NCI-H2081 (cell line): ENCODE results near the gene SRGAP1.
"Not testable (repeated sequence)": the region's sequence is repeated elsewhere in the genome, so short reads cannot be mapped to it uniquely, and the experiment has no call there.

Experiments
- DNase-seq, 2 experiments: peaks; one replicate each; lab custom pipeline; 2025; lab: John Stamatoyannopoulos, UW

The SRGAP1 gene

GRCh38 chr12:64053117-64053516 is 208.6 kb downstream of the SRGAP1 start:
- DNase-seq: peak in 1 of 2 experiments; percentile 31

GRCh38 chr12:64054079-64054520 is 209.6 kb downstream of the SRGAP1 start:
- DNase-seq: peak in 1 of 2 experiments; percentile 53

GRCh38 chr12:64056741-64057140 is 212.2 kb downstream of the SRGAP1 start:
- DNase-seq: no peak

GRCh38 chr12:64057706-64058105 is 213.2 kb downstream of the SRGAP1 start:
- DNase-seq: no peak

- no peak for DNase-seq
Measured at GRCh38 chr12:64058541-64059265, 214.2 kb downstream of the SRGAP1 start.

- DNase-seq: no peak
Measured at GRCh38 chr12:64059685-64060084, 215.2 kb downstream of the SRGAP1 start.

GRCh38 chr12:64061868-64062375 is 217.4 kb downstream of the SRGAP1 start:
- no peak for DNase-seq

GRCh38 chr12:64063121-64063520 is 218.6 kb downstream of the SRGAP1 start:
- DNase-seq: no peak

GRCh38 chr12:64064240-64064639 is 219.7 kb downstream of the SRGAP1 start:
- no peak for DNase-seq

- DNase-seq: no peak
Measured at GRCh38 chr12:64064706-64065105, 220.2 kb downstream of the SRGAP1 start.

GRCh38 chr12:64065881-64066451 is 221.5 kb downstream of the SRGAP1 start:
- no peak for DNase-seq

- DNase-seq: no peak
Measured at GRCh38 chr12:64066776-64067175, 222.3 kb downstream of the SRGAP1 start.

GRCh38 chr12:64070454-64070853 is 226.0 kb downstream of the SRGAP1 start:
- DNase-seq: no peak

GRCh38 chr12:64072916-64073575 is 228.5 kb downstream of the SRGAP1 start:
- DNase-seq: no peak

GRCh38 chr12:64076565-64076964 is 232.1 kb downstream of the SRGAP1 start:
- not testable (repeated sequence) for DNase-seq

GRCh38 chr12:64077922-64078321 is 233.4 kb downstream of the SRGAP1 start:
- DNase-seq: peak in 1 of 2 experiments; percentile 9

- DNase-seq: no peak
Measured at GRCh38 chr12:64080319-64081007, 236.0 kb downstream of the SRGAP1 start.

GRCh38 chr12:64081008-64081404 is 236.5 kb downstream of the SRGAP1 start:
- DNase-seq: no peak

GRCh38 chr12:64082116-64082515 is 237.6 kb downstream of the SRGAP1 start:
- DNase-seq: no peak

- peak; percentile 18 to 50 for DNase-seq
Measured at GRCh38 chr12:64082866-64083268, 238.4 kb downstream of the SRGAP1 start.

- DNase-seq: peak; percentile 17 to 67
Measured at GRCh38 chr12:64083285-64084210, 239.0 kb downstream of the SRGAP1 start.
